PC-9 (cell line): ENCODE results near the gene KCNJ5.

Experiments
- CTCF ChIP-seq: fragments of 200-600 bp; sonication (generic); conservative IDR thresholded peaks from 2 replicates; pipeline ENCODE4 v1.6.1; 2017; ENCODE audit warnings: mixed run types, antibody characterized with exemption, mild to moderate bottlenecking, moderate library complexity
- EZH2 ChIP-seq: fragments of 200-600 bp; sonication (generic); IDR thresholded peaks from 2 replicates; pipeline ENCODE4 v1.8.0; 2017; ENCODE audit warnings: antibody characterized with exemption, low read depth

- TF ChIP-seq CTCF (no peak), EZH2 (no peak)
Observed at GRCh38 chr11:128963744-128964325, 72.7 kb downstream of the KCNJ5 start.
